HEK293 (cell line): ENCODE measurements around the gene PRKCA.

ENCODE experiments used
- CTCF ChIA-PET: fragments of 350-600 bp; formaldehyde crosslinking; extraction: SDS; loops from one replicate; lab custom pipeline; 2021; ENCODE audit warnings: antibody characterized with exemption; lab: Yijun Ruan, JAX
- POLR2A ChIA-PET: fragments of 300-600 bp; formaldehyde crosslinking; extraction: SDS; loops from one replicate; lab custom pipeline; 2020; ENCODE audit warnings: antibody characterized with exemption, inconsistent platforms; lab: Yijun Ruan, JAX
- H3K27ac ChIP-seq: fragments of 200-500 bp; sonication (Bioruptor generic); 2 replicates; pipeline ENCODE4 v1.5.1; 2014; ENCODE audit warnings: low read depth, low read length, control low read depth, inconsistent platforms; ENCODE audit errors: extremely low read depth
- H3K36me3 ChIP-seq, 2 experiments: fragments of 200-500 bp in 1 of 2; sonication (Bioruptor generic) in 1 of 2; 1 replicate in 1 of 2; 2 replicates in 1 of 2; pipeline ENCODE4 v1.5.1; 2014 to 2017; ENCODE audit warnings: inconsistent platforms in 2 of 2, low read length in 2 of 2; ENCODE audit not compliant: control insufficient read depth in 2 of 2, insufficient read depth in 1 of 2
- H3K4me1 ChIP-seq: fragments of 200-500 bp; sonication (Bioruptor generic); 2 replicates; pipeline ENCODE4 v1.5.1; 2014; ENCODE audit warnings: mild to moderate bottlenecking, low read length, inconsistent platforms; ENCODE audit not compliant: control insufficient read depth, insufficient read depth
- H3K4me3 ChIP-seq: 2 replicates; pipeline ENCODE4 v1.5.1; 2011; ENCODE audit warnings: low read depth, mild to moderate bottlenecking, control low read depth, low read length, moderate library complexity
- H3K9me3 ChIP-seq: fragments of 200-500 bp; sonication (Bioruptor generic); 2 replicates; pipeline ENCODE4 v1.5.1; 2014; ENCODE audit warnings: low read depth, low read length, inconsistent platforms; ENCODE audit not compliant: control insufficient read depth, insufficient read depth
- GLI4 ChIP-seq: fragments of 450-650 bp; formaldehyde crosslinking; IDR thresholded peaks from 2 replicates; pipeline ENCODE4 v1.5.1; 2016; ENCODE audit warnings: missing biosample characterization, missing genetic modification characterization
- KLF8 ChIP-seq: fragments of 450-650 bp; formaldehyde crosslinking; IDR thresholded peaks from 2 replicates; pipeline ENCODE4 v1.5.1; 2016; ENCODE audit warnings: missing biosample characterization, missing genetic modification characterization
- SCRT2 ChIP-seq: fragments of 450-650 bp; formaldehyde crosslinking; IDR thresholded peaks from 2 replicates; pipeline ENCODE4 v1.5.1; 2016; ENCODE audit warnings: missing biosample characterization, missing genetic modification characterization
- ZIC2 ChIP-seq: fragments of 450-650 bp; formaldehyde crosslinking; IDR thresholded peaks from 2 replicates; pipeline ENCODE4 v1.5.1; 2016; ENCODE audit warnings: missing biosample characterization, missing genetic modification characterization
- ZNF138 ChIP-seq: fragments of 450-650 bp; formaldehyde crosslinking; IDR thresholded peaks from 2 replicates; pipeline ENCODE4 v1.5.1; 2016; ENCODE audit warnings: missing biosample characterization, missing genetic modification characterization, borderline replicate concordance
- ZNF16 ChIP-seq: fragments of 450-650 bp; formaldehyde crosslinking; IDR thresholded peaks from 2 replicates; pipeline ENCODE4 v1.5.1; 2016; ENCODE audit warnings: low read depth, missing biosample characterization, missing genetic modification characterization
- ZNF239 ChIP-seq: fragments of 450-650 bp; formaldehyde crosslinking; IDR thresholded peaks from 2 replicates; pipeline ENCODE4 v1.5.1; 2016; ENCODE audit warnings: missing biosample characterization, missing genetic modification characterization
- ZNF391 ChIP-seq: fragments of 450-650 bp; formaldehyde crosslinking; IDR thresholded peaks from 2 replicates; pipeline ENCODE4 v1.5.1; 2016; ENCODE audit warnings: low read depth, missing biosample characterization, missing genetic modification characterization, borderline replicate concordance
- ZNF561 ChIP-seq: fragments of 450-650 bp; IDR thresholded peaks from 2 replicates; pipeline ENCODE4 v1.5.1; 2018; ENCODE audit warnings: missing biosample characterization, missing genetic modification characterization, borderline replicate concordance
- ZNF621 ChIP-seq: fragments of 450-650 bp; formaldehyde crosslinking; IDR thresholded peaks from 2 replicates; pipeline ENCODE4 v1.5.1; 2017; ENCODE audit warnings: missing biosample characterization, missing genetic modification characterization
- ZNF660 ChIP-seq: fragments of 450-650 bp; IDR thresholded peaks from 2 replicates; pipeline ENCODE4 v1.5.1; 2018; ENCODE audit warnings: missing biosample characterization, mild to moderate bottlenecking, missing genetic modification characterization
- ZSCAN23 ChIP-seq: fragments of 450-650 bp; formaldehyde crosslinking; IDR thresholded peaks from 2 replicates; pipeline ENCODE4 v1.5.1; 2016; ENCODE audit warnings: missing biosample characterization, missing genetic modification characterization
- TF ChIP-seq, protein P1 (sequence below): sonication (generic); formaldehyde crosslinking; IDR thresholded peaks from 2 replicates; pipeline ENCODE4 v1.8.1; 2022; ENCODE audit warnings: mild to moderate bottlenecking, moderate library complexity, missing genetic modification reagents
- TF ChIP-seq, protein P2 (sequence below): fragments of 450-650 bp; formaldehyde crosslinking; IDR thresholded peaks from 2 replicates; pipeline ENCODE4 v1.5.1; 2016; ENCODE audit warnings: missing biosample characterization, missing genetic modification characterization
- TF ChIP-seq, protein P3 (sequence below): fragments of 450-650 bp; formaldehyde crosslinking; conservative IDR thresholded peaks from 2 replicates; pipeline ENCODE4 v1.5.1; 2016; ENCODE audit warnings: low read depth, missing biosample characterization, missing genetic modification characterization
- TF ChIP-seq, protein P4 (sequence below): fragments of 450-650 bp; formaldehyde crosslinking; IDR thresholded peaks from 2 replicates; pipeline ENCODE4 v1.5.1; 2016; ENCODE audit warnings: missing biosample characterization, missing genetic modification characterization

The PRKCA gene

DNA sequence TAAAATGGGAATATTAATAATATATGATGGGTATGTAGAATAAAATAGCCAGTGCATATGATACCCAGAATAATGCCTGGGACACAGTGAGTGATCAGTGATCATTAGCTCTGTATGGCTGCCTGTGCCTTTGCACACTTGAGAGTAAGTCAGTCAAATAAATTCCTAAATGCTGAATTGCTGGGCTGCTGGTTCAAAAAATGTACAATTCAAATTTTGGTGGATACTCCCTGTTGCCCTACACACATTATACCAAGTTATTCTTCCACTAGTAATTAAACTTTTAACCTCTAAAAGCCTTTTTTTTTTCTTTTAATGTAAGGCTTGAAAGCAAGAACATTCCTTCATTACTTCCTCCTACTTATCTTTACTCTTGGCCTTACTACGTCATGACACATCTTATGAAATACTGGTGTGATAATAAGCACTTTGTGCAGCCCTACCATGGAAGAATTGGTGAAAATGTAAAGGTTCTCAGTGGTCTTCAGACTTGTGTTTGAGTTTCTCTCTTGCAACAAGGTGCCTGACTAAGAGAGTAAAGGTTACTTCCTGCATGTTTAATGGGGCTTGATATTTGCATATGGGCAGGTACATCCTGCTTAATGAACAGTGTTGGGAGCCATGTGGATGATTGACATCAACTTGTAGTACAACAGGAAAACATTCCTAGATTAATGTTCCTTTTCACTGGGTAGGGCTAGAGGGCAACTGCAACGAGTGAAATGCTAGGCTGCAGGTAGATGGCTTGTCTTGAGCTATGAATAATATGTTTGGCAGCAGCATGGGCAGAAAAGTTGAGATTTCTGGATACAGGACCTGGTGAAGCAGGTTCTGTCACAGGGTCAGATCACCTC is 84.3 kb downstream of the PRKCA start:
- POLR2A ChIA-PET, result no interaction called here
- no peak for TF ChIP-seq ZNF138 (tag by site-specific recombination)
- peak; percentile 85 for TF ChIP-seq SCRT2 (tag by site-specific recombination)
- TF ChIP-seq ZNF391 (tag by site-specific recombination), result no peak
- no peaks in the 10 kb centered on the region for H3K9me3 ChIP-seq
- H3K4me3 ChIP-seq, result no peak overlapping the region
- H3K27ac ChIP-seq, result no peak overlapping the region
- no peaks in the 10 kb centered on the region for H3K36me3 ChIP-seq
- CTCF ChIA-PET, result interaction anchor here (0.7 kb wide), 1 partner anchor 772 kb away, joined by 3 read pairs; no protein-coding TSS in a partner anchor
- H3K4me1 ChIP-seq, result no peaks in the 10 kb centered on the region

DNA sequence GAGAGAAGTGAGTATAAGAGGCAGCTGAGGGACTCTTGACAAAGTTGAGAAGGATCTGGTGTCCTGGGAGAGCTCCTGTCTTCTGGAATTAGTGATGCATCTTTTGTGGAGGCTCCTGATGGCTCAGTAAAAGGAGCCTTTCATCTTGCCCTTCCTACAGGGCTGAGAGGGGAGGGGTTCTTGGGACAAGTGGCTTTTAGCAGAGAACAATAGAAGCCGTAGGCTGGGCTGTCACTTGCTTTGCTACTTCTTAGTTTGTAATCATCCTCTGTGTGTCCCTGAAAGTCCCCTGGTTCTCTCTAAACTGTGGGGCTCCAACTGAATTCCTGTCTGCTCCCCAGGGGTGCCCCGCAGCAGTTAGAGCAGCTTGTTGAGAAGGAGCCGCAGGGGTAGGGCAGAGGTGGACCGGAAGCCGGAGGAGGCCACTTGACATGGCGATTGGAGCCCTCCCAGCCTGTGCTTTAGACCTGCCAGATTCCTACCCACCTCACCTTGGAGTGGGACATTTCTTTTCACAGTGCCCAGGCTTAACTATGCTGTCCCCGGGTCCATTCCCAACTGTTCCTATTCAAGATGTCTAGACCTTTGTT is 85.1 kb downstream of the PRKCA start:
- CTCF ChIA-PET, result interaction anchor here (0.6 kb wide), 1 partner anchor 17 kb away, joined by 3 read pairs; no protein-coding TSS in a partner anchor
- POLR2A ChIA-PET, result no interaction called here
- Histone ChIP-seq H3K9me3 (no peaks in the 10 kb centered on the region), H3K36me3 (no peaks in the 10 kb centered on the region), H3K27ac (no peak overlapping the region), H3K4me3 (no peak overlapping the region), H3K4me1 (no peaks in the 10 kb centered on the region)
- no peak for TF ChIP-seq ZNF561 (tag by site-specific recombination)
- peak; percentile 85 for TF ChIP-seq ZIC2 (tag by site-specific recombination)

DNA sequence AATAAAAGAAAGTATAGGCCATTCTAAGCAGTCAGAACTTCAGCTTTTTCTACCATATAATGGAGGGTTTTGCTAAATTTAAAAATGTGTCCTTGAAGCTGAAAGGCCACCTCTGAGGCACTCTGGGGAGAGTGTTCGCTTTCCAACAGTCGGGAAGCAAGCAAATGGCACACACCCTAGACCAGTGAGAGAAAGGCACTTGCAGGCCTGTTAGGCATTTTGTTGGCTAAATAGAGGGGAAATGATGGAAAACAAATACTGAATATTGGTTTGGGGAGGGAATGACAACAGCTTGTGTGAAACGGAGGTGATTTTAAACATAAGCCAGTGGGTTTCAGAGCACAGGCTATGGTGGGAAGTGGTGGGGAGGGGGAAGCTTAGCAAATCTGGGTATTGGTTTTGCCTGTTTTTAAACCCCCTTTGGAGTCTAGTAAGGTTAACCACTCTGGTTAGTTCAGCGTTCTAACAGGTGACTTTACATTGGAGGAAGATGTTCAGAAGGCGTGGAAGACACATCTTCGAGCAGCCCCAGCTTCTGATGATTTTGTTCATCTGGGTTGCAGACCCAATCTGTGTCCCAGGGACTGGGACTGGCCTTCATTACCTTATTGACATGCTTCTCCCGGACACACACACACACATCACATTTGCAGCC is 90.5 kb downstream of the PRKCA start:
- Histone ChIP-seq H3K36me3 (no peaks in the 10 kb centered on the region; a peak in 1 of 3 replicates), H3K4me1 (no peaks in the 10 kb centered on the region), H3K27ac (no peak overlapping the region), H3K4me3 (no peak overlapping the region), H3K9me3 (no peaks in the 10 kb centered on the region)
- ChIA-PET CTCF (interaction anchor here (0.6 to 0.9 kb wide), 3 partner anchors 14 to 174 kb away, joined by 3 to 6 read pairs (median 3); no protein-coding TSS in a partner anchor), POLR2A (no interaction called here)
- TF ChIP-seq ZNF16 (tag by site-specific recombination) (no peak), GLI4 (tag by site-specific recombination) (no peak), ZNF621 (no peak), KLF8 (tag by site-specific recombination) (no peak), ZSCAN23 (tag by site-specific recombination) (no peak), ZNF660 (tag by site-specific recombination) (no peak), ZNF239 (tag by site-specific recombination) (no peak)
- TF ChIP-seq, protein P1, sequence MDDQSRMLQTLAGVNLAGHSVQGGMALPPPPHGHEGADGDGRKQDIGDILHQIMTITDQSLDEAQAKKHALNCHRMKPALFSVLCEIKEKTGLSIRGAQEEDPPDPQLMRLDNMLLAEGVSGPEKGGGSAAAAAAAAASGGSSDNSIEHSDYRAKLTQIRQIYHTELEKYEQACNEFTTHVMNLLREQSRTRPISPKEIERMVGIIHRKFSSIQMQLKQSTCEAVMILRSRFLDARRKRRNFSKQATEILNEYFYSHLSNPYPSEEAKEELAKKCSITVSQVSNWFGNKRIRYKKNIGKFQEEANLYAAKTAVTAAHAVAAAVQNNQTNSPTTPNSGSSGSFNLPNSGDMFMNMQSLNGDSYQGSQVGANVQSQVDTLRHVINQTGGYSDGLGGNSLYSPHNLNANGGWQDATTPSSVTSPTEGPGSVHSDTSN, result no peak
- TF ChIP-seq, protein P2, sequence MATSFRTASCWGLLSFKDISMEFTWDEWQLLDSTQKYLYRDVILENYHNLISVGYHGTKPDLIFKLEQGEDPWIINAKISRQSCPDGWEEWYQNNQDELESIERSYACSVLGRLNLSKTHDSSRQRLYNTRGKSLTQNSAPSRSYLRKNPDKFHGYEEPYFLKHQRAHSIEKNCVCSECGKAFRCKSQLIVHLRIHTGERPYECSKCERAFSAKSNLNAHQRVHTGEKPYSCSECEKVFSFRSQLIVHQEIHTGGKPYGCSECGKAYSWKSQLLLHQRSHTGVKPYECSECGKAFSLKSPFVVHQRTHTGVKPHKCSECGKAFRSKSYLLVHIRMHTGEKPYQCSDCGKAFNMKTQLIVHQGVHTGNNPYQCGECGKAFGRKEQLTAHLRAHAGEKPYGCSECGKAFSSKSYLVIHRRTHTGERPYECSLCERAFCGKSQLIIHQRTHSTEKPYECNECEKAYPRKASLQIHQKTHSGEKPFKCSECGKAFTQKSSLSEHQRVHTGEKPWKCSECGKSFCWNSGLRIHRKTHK, result no peak
- TF ChIP-seq, protein P3, sequence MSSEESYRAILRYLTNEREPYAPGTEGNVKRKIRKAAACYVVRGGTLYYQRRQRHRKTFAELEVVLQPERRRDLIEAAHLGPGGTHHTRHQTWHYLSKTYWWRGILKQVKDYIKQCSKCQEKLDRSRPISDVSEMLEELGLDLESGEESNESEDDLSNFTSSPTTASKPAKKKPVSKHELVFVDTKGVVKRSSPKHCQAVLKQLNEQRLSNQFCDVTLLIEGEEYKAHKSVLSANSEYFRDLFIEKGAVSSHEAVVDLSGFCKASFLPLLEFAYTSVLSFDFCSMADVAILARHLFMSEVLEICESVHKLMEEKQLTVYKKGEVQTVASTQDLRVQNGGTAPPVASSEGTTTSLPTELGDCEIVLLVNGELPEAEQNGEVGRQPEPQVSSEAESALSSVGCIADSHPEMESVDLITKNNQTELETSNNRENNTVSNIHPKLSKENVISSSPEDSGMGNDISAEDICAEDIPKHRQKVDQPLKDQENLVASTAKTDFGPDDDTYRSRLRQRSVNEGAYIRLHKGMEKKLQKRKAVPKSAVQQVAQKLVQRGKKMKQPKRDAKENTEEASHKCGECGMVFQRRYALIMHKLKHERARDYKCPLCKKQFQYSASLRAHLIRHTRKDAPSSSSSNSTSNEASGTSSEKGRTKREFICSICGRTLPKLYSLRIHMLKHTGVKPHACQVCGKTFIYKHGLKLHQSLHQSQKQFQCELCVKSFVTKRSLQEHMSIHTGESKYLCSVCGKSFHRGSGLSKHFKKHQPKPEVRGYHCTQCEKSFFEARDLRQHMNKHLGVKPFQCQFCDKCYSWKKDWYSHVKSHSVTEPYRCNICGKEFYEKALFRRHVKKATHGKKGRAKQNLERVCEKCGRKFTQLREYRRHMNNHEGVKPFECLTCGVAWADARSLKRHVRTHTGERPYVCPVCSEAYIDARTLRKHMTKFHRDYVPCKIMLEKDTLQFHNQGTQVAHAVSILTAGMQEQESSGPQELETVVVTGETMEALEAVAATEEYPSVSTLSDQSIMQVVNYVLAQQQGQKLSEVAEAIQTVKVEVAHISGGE (tag by site-specific recombination), result no peak
- TF ChIP-seq, protein P4, sequence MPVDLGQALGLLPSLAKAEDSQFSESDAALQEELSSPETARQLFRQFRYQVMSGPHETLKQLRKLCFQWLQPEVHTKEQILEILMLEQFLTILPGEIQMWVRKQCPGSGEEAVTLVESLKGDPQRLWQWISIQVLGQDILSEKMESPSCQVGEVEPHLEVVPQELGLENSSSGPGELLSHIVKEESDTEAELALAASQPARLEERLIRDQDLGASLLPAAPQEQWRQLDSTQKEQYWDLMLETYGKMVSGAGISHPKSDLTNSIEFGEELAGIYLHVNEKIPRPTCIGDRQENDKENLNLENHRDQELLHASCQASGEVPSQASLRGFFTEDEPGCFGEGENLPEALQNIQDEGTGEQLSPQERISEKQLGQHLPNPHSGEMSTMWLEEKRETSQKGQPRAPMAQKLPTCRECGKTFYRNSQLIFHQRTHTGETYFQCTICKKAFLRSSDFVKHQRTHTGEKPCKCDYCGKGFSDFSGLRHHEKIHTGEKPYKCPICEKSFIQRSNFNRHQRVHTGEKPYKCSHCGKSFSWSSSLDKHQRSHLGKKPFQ (tag by site-specific recombination), result no peak
